Gastroesophageal sphincter (tissue), 4 donors: ENCODE results near the gene VWC2L. TPM values are rescaled to one million over a fixed set of nuclear protein-coding genes. Genes with fewer than 3 reads are reported as not detected.

Experiments
- ATAC-seq: fragments of 150-250 bp; one replicate; pipeline ENCODE4 v1.9.1; 2016; ENCODE audit warnings: mild to moderate bottlenecking, moderate library complexity
- H3K27ac ChIP-seq, 4 donors: fragments of 200-600 bp; sonication (generic) in 3 of 4; 1 replicate in 3 of 4; 2 replicates in 1 of 4; pipeline ENCODE4 v1.5.1; 2016 to 2019
- H3K27me3 ChIP-seq: fragments of 200-600 bp; sonication (generic); one replicate; pipeline ENCODE4 v1.5.1; 2019
- H3K36me3 ChIP-seq, 2 donors: fragments of 200-600 bp; sonication (generic); one replicate each; pipeline ENCODE4 v1.5.1; 2019; ENCODE audit warnings: control low read depth in 1 of 2
- H3K4me1 ChIP-seq, 3 donors: fragments of 200-600 bp; sonication (generic); 1 replicate in 2 of 3; 2 replicates in 1 of 3; pipeline ENCODE4 v1.5.1; 2016 to 2019; ENCODE audit warnings: control low read depth in 2 of 3
- H3K4me3 ChIP-seq, 2 donors: fragments of 200-600 bp; sonication (generic); one replicate each; pipeline ENCODE4 v1.5.1; 2019; ENCODE audit warnings: mild to moderate bottlenecking in 1 of 2, moderate library complexity in 1 of 2
- H3K9me3 ChIP-seq, 3 donors: fragments of 200-600 bp; sonication (generic); one replicate each; pipeline ENCODE4 v1.5.1; 2017 to 2019; ENCODE audit warnings: control low read depth in 2 of 3
- CTCF ChIP-seq, 4 experiments: fragments of 200-600 bp in 2 of 4; fragments of 450-650 bp in 2 of 4; sonication (generic) in 1 of 4; IDR thresholded peaks; one replicate each; pipeline ENCODE4 v1.5.1; 2017 to 2019; ENCODE audit warnings: antibody characterized with exemption in 4 of 4, mild to moderate bottlenecking in 2 of 4, moderate library complexity in 2 of 4
- EP300 ChIP-seq: sonication (generic); formaldehyde crosslinking; IDR thresholded peaks from one replicate; pipeline ENCODE4 v1.6.1; 2017; ENCODE audit warnings: antibody characterized with exemption, mild to moderate bottlenecking
- POLR2A ChIP-seq, 2 donors: fragments of 450-650 bp; IDR thresholded peaks; one replicate each; pipeline ENCODE4 v1.6.1; 2017; ENCODE audit warnings: antibody characterized with exemption in 2 of 2, mild to moderate bottlenecking in 2 of 2, moderate library complexity in 1 of 2
- POLR2AphosphoS5 ChIP-seq: sonication (generic); formaldehyde crosslinking; IDR thresholded peaks from one replicate; pipeline ENCODE4 v1.6.1; 2017; ENCODE audit warnings: antibody characterized with exemption
- WGBS, 2 donors: methylation state at CpG; one replicate each; pipeline ENCODE4 v1.1.5; 2018; ENCODE audit warnings: low coverage in 1 of 2; 5-methylcytosine and 5-hydroxymethylcytosine counted together
- total RNA-seq, 4 donors: library from RNA; depleted of rRNA; stranded (reverse); fragments of >200 nt; gene quantifications; one replicate each; pipeline ENCODE4 v1.1.0, GENCODE V29; 2016

The VWC2L gene
- total RNA-seq, 4 donors from 2014 or later, result 0.27 TPM; not detected in 3

GRCh38 chr2:214481204-214481603 lies 70.3 kb downstream of the VWC2L start:
- no peaks in the 10 kb centered on the region for H3K4me1 ChIP-seq
- 0% methylated on average over 1 of the region's 1 CpG for WGBS, 2 donors

GRCh38 chr2:214482728-214483127 lies 71.9 kb downstream of the VWC2L start:
- no peaks in the 10 kb centered on the region for H3K36me3 ChIP-seq
- ATAC-seq, result no peak
- H3K4me3 ChIP-seq, result no peak overlapping the region
- 78% methylated on average over 2 of the region's 2 CpGs; no CpG with 5 or more reads in 1 of the 2 donors for WGBS, 2 donors
- H3K4me1 ChIP-seq, result no peaks in the 10 kb centered on the region
- H3K27ac ChIP-seq, result no peak overlapping the region
- no peaks in the 10 kb centered on the region for H3K9me3 ChIP-seq
- TF ChIP-seq POLR2AphosphoS5, result no peak
- TF ChIP-seq EP300, result no peak
- no peak for TF ChIP-seq POLR2A (IDR thresholded peaks at IDR 0.05)
- no peak for TF ChIP-seq CTCF (IDR thresholded peaks at IDR 0.05)
- H3K27me3 ChIP-seq, result no peaks in the 10 kb centered on the region

More at GRCh38 chr2:214481204-214481603, 70.3 kb downstream of the VWC2L start:
- Histone ChIP-seq H3K9me3 (no peaks in the 10 kb centered on the region), H3K27ac (no peak overlapping the region), H3K36me3 (no peaks in the 10 kb centered on the region), H3K27me3 (no peaks in the 10 kb centered on the region), H3K4me3 (no peak overlapping the region)
- peak; percentile 74 for ATAC-seq
- TF ChIP-seq POLR2AphosphoS5 (no peak), POLR2A (IDR thresholded peaks at IDR 0.05) (no peak), CTCF (IDR thresholded peaks at IDR 0.05) (no peak), EP300 (no peak)

- Histone ChIP-seq H3K4me3 (no peak overlapping the region), H3K27me3 (no peaks in the 10 kb centered on the region), H3K27ac (no peak overlapping the region), H3K9me3 (no peaks in the 10 kb centered on the region), H3K4me1 (no peaks in the 10 kb centered on the region), H3K36me3 (no peaks in the 10 kb centered on the region)
- TF ChIP-seq POLR2A (IDR thresholded peaks at IDR 0.05) (no peak), POLR2AphosphoS5 (no peak)
- 61% methylated on average over 3 of the region's 3 CpGs; no CpG with 5 or more reads in 1 of the 2 donors for WGBS, 2 donors
- no peak for ATAC-seq
Observed at GRCh38 chr2:214484239-214484638, 73.4 kb downstream of the VWC2L start.

DNA sequence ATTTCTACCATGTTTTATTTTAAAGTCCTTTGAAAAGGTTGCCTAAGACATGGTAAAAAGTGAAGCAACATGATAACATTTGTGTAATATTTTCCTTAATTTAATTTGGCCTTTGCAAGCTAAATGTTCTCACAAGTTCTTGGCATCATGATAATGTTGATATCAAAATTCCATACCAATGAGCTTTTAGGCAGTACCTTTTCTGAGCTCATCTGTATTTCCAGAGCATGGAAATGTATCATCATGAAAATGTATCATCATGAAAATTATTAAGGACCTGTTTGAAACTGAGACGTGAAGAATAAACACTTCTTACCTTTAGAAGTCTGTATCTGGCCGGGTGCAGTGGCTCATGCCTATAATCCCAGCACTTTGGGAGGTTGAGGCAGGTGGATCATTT lies 73.8 kb downstream of the VWC2L start:
- H3K27me3 ChIP-seq, result no peaks in the 10 kb centered on the region
- no peak for ATAC-seq
- WGBS, 2 donors, result 30 to 66% methylated on average over 2 of the region's 2 CpGs
- no peak overlapping the region for H3K4me3 ChIP-seq
- H3K36me3 ChIP-seq, result no peaks in the 10 kb centered on the region
- H3K27ac ChIP-seq, result no peak overlapping the region
- H3K4me1 ChIP-seq, result no peaks in the 10 kb centered on the region
- TF ChIP-seq EP300, result no peak
- TF ChIP-seq POLR2A (IDR thresholded peaks at IDR 0.05), result no peak
- no peak for TF ChIP-seq POLR2AphosphoS5
- no peak for TF ChIP-seq CTCF (IDR thresholded peaks at IDR 0.05)
- H3K9me3 ChIP-seq, result no peaks in the 10 kb centered on the region

DNA sequence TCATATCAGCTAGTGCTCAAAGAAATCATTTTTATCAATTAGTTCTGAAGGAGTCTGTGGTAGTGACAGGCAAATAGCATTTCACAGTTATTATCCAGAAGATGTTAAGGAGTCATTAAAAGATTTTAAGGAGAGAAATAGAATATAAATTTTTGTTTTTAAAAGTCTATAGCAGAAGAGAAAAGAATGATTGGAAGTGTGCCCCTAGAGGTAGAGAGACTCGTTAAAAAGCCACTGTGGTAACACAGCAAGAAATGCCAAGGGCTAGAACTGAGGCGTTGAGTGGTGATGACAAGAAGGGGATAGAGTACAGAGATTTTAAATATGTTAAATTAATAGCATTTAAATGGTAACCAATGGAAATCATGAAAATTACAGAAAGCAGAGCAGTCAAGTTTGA lies 78.3 kb downstream of the VWC2L start:
- TF ChIP-seq CTCF (IDR thresholded peaks at IDR 0.05), result no peak
- no peak for TF ChIP-seq EP300
- TF ChIP-seq POLR2AphosphoS5, result no peak
- no peak for TF ChIP-seq POLR2A (IDR thresholded peaks at IDR 0.05)
- Histone ChIP-seq H3K9me3 (no peaks in the 10 kb centered on the region), H3K27me3 (no peaks in the 10 kb centered on the region), H3K4me1 (no peaks in the 10 kb centered on the region), H3K36me3 (no peaks in the 10 kb centered on the region), H3K27ac (no peak overlapping the region), H3K4me3 (no peak overlapping the region)
- ATAC-seq, result no peak
- WGBS, 2 donors, result 56 to 67% methylated on average over 1 to 2 of the region's 2 CpGs
